NCI-H2227 (cell line): ENCODE results near the gene SPAAR.
"Not testable (repeated sequence)": the region's sequence is repeated elsewhere in the genome, so short reads cannot be mapped to it uniquely, and the experiment has no call there.

Experiments used
- DNase-seq: peaks from one replicate; lab custom pipeline; 2025; ENCODE audit not compliant: unreplicated experiment; lab: John Stamatoyannopoulos, UW

SPAAR gene

GRCh38 chr9:35920051-35920620 lies 10.8 kb downstream of the SPAAR start:
- no peak for DNase-seq

GRCh38 chr9:35923598-35923926 lies 14.3 kb downstream of the SPAAR start:
- DNase-seq = no peak

GRCh38 chr9:35923927-35924763 lies 14.9 kb downstream of the SPAAR start:
- no peak for DNase-seq

GRCh38 chr9:35928591-35929452 lies 19.5 kb downstream of the SPAAR start:
- DNase-seq = no peak

- DNase-seq = no peak
These were observed 20.1 kb downstream of the SPAAR start for GRCh38 chr9:35929453-35929718.

- no peak for DNase-seq
These were observed 21.2 kb downstream of the SPAAR start for GRCh38 chr9:35930521-35930920.

- no peak for DNase-seq
These were observed 21.7 kb downstream of the SPAAR start for GRCh38 chr9:35930989-35931388.

GRCh38 chr9:35932735-35933134 lies 23.4 kb downstream of the SPAAR start:
- no peak for DNase-seq

- DNase-seq = no peak
These were observed 24.3 kb downstream of the SPAAR start for GRCh38 chr9:35933550-35934067.

- DNase-seq = not testable (repeated sequence)
These were observed 24.8 kb downstream of the SPAAR start for GRCh38 chr9:35934069-35934468.

GRCh38 chr9:35935261-35935660 lies 26.0 kb downstream of the SPAAR start:
- DNase-seq = no peak

- DNase-seq = no peak
These were observed 26.6 kb downstream of the SPAAR start for GRCh38 chr9:35935755-35936509.

GRCh38 chr9:35937227-35937626 lies 27.9 kb downstream of the SPAAR start:
- DNase-seq = no peak

- DNase-seq = no peak
These were observed 29.4 kb downstream of the SPAAR start for GRCh38 chr9:35938474-35939356.

- no peak for DNase-seq
These were observed 30.5 kb downstream of the SPAAR start for GRCh38 chr9:35939679-35940250.

GRCh38 chr9:35940458-35941407 lies 31.4 kb downstream of the SPAAR start:
- no peak for DNase-seq

GRCh38 chr9:35942286-35942685 lies 33.0 kb downstream of the SPAAR start:
- DNase-seq = no peak

GRCh38 chr9:35944173-35944572 lies 34.9 kb downstream of the SPAAR start:
- peak; percentile 8 for DNase-seq

GRCh38 chr9:35944841-35945240 lies 35.6 kb downstream of the SPAAR start:
- DNase-seq = no peak
